Frontal cortex (tissue), 4 donors: ENCODE results near the gene NAT9. TPM values are rescaled to one million over a fixed set of nuclear protein-coding genes. Genes with fewer than 3 reads are reported as not detected.

Source experiments
- DNase-seq, 2 donors: peaks; one replicate each; pipeline ENCODE4 v3.0.0; 2012; ENCODE audit warnings: low spot score in 2 of 2
- FAIRE-seq: peaks from 2 replicates; lab custom pipeline; 2012; peaks lifted over from hg19 to GRCh38; lab: Jason Lieb, UNC
- total RNA-seq: library from RNA; depleted of rRNA; stranded (reverse); fragments of >200 nt; gene quantifications from one replicate; pipeline ENCODE4 v1.2.3, GENCODE V29; 2014
- donor health status: control.
- donor health status: control.
- donor health status: control.

NAT9 gene
- total RNA-seq, 1 donor from 2014 or later: 13.9 TPM

DNA sequence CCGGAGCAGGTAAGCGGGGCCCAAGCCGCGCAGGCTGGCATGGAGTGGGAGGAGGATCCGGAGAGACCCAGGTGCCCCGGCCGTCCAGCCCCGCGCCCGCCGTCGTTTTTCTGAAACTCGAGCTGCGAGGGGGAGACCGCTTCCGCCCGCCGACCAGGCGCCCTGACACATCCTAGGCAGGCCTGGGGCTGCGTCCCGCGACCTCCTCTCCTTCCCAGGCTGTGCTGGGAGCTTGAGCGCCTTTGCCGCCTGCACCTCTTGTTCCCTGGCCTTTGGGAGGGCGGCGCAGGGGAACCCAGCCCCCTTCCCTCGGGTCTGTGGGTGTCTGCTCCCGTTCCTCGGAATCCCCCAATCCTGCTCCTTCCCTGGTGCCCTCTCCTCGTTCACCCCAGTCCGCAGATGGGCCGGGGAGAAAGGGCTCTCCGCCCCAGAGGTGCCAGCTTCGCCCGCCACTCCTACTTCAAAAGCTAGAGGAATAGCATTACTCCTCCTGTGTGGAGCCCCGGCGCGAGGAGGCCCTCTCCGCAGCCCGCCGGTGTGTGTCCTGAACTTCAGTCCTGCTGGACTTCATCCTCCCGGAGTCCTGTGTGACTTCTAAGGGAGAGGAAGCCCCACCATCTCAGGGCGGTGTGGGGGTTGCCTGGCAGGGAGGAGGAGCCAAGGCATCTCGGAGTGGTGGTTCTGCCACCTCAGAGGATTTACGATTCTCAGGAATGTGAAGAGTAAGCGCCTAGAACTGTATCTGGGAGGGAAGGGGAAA is 26.7 kb downstream of the NAT9 start:
- DNase-seq (no peak), FAIRE-seq (no peak)

DNA sequence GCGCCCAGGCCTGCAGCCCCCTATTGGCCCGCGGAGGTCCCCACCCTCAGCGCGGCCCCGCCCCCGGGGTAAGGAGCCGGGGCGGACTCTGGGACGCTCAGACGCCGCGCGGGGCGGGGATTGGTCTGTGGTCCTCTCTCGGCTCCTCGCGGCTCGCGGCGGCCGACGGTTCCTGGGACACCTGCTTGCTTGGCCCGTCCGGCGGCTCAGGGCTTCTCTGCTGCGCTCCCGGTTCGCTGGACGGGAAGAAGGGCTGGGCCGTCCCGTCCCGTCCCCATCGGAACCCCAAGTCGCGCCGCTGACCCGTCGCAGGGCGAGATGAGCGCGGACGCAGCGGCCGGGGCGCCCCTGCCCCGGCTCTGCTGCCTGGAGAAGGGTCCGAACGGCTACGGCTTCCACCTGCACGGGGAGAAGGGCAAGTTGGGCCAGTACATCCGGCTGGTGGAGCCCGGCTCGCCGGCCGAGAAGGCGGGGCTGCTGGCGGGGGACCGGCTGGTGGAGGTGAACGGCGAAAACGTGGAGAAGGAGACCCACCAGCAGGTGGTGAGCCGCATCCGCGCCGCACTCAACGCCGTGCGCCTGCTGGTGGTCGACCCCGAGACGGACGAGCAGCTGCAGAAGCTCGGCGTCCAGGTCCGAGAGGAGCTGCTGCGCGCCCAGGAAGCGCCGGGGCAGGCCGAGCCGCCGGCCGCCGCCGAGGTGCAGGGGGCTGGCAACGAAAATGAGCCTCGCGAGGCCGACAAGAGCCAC is 27.4 kb downstream of the NAT9 start, which contains the start of gene NHERF1:
TSS of gene NHERF1 (plus strand) at position 100 of the 750 bp plus-strand sequence. CDS start at position 319, 219 bp downstream.
- DNase-seq (peak; percentile 97 to 98), FAIRE-seq (no peak)

DNA sequence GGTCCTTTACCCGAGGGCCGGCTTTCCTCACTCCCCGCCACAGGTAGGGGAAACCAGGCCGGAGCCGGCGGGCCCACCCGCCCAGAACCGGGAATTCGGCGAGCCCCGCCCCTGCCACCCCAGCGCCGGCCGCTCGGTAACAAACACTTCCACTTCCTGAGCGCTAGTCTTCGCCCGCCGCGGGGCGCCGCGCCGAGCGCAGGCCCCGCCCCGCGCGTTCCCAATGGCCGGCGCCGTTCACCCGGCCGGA is 27.9 kb downstream of the NAT9 start:
- FAIRE-seq (no peak), DNase-seq (no peak)

DNA sequence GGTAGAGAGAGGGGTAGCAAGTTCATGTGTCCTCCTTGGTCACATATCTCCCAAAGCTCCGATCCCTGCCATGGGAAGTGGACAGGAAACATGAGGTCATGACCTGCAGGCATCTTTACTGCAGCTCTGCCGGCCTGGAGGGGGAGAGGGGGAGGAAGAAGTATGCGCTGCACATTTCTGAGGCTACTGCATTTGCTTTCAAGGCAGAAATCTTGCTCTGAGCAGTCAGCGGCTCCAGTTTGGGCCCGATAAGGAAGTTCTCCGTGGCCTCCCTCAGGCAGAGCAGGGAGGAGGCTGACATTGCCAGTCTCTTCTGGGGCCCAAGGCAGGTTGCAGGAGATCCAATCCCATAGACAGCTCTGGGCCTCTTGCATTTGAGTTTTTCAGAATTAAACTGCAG is 29.2 kb downstream of the NAT9 start:
- no peak for FAIRE-seq
- peak in 1 of 2 donors; percentile 12 for DNase-seq

DNA sequence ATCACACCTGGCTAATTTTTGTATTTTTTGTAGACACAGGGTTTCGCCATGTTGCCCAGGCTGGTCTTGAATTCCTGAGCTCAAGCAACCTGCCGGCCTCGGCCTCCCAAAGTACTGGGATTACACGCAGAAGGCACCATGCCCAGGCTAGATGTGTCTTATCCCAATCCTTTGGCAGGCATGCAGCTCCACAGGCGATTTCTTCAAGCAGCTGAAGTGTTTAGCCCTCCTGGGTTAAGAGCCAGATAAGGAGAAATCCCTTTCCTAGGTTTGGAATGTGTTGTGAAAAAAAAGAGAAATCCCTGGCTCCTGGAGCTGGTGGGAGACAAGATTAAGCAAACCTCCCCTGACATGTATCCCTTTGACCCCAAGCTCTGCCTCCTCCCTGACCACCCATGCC is 29.8 kb downstream of the NAT9 start:
- DNase-seq: peak in 1 of 2 donors; percentile 17
- FAIRE-seq: no peak

DNA sequence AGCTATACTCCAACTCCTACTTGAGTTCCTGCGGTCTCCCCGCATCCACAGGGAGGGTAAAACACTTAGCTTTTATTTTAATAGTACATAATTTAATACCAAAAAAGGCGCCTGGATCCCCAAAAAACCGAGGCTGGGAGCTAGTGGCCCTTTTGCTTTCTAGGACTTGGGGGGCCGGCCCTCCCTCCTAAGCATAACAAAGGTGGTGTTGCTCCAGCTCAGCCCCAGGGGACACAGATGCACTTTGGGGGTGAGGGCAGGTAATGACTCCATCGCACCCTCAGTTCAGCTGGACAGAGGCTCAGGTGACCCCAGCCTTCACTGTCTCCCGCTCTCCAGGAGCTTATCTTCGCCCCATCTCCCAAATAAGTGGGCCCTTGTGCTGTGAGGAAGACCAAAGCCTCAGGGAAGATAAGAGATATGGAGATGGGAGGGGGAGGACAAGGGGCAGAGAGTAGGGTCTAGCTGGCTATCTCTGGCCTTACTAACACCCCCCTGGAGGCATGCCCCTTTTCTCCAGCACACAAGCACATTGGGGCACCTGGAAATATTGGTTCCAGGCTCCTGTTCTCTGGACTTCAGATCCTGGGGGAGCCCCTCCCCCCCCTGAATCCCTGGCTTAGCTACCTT is 30.5 kb downstream of the NAT9 start:
- DNase-seq: no peak
- FAIRE-seq: no peak

DNA sequence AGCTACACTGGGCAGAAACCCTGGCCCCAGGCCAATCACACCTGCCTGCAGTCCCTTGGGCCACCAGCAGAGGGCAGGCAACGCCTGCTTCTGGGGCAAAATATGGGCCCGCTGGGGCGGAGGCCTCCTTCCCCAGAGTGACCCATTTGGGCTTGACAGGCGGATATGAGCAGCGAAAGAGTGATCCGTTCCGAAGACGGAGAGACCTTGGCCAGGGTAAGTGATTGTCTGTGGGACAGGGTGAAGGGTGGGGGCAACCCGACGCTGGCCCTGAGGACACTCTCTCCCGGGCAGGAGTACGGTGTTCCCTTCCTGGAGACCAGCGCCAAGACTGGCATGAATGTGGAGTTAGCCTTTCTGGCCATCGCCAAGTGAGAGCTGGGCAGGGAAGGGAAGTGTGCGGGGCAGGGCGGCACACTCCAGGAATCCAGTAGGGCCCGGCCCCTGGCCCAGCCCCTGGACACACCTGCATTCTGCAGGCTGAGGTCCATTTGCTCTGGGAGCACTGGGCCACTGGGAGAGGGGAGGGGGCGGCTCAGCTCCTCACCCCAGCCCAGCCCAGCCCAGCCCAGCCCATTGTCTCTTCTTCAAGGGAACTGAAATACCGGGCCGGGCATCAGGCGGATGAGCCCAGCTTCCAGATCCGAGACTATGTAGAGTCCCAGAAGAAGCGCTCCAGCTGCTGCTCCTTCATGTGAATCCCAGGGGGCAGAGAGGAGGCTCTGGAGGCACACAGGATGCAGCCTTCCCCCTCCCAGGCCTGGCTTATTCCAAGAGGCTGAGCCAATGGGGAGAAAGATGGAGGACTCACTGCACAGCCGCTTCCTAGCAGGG is 31.2 kb downstream of the NAT9 start:
- FAIRE-seq (no peak), DNase-seq (peak; percentile 84 to 85)

DNA sequence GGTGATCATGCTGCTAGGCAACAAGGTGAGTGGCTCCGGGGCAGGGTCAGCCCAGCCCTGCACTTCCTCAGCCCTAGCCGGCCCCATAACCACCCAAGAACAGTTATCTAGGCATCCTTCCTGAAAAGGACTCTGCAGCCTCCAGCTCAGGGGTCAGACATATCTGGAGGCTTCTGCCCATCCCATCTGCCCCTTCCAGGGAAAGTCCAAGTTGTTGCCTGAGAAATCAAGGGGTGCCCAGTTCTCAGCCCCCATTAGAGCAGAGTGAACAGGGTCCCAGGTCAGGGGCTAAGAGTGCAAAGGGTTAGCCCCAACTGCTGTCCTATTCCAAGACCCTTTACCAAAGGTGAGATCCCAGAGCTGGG is 31.8 kb downstream of the NAT9 start:
- FAIRE-seq (no peak), DNase-seq (peak; percentile 10 to 23)

DNA sequence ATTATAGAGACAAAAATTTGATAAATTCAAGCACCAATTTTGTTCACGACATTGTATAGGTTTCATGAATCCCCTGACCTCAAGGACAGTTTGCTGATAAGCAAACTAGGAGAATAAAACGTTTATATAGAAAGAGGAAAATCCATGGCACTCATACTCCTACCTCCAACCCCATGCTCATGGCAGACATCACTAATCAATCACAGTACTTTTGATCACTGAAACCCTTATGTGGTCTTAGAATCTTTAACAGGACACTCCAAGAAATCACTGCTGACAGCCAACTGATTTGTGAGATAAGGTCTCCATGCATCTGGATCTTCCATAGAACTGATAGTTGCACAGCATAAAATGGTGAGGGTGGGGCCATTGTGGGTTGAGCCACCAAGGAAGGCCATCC is 32.4 kb downstream of the NAT9 start:
- FAIRE-seq (no peak), DNase-seq (peak in 1 of 2 donors; percentile 17)

DNA sequence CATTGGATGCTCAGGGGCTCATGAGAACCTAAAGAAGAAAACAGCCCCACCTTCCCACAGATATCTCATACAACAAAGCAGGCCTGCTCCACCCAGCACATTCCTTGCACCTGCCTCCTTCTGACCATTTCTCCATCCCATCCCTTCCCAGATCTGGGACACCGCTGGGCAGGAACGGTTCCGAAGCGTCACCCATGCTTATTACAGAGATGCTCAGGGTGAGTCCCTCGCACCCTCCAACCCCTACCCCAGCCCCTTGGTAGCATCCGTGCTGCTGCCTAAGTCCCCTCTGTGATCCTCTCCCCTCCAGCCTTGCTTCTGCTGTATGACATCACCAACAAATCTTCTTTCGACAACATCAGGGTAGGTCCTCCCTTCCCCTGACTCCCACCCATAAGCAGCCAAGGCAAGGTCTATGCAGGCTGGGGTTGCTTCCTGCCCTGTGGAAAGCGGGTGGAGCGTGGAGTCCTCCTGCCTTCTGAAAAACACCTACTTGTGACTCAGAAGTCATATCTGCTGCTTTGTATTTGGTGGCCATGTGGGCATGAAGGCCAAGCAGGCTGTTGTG is 33.1 kb downstream of the NAT9 start:
- no peak for FAIRE-seq
- DNase-seq: no peak

DNA sequence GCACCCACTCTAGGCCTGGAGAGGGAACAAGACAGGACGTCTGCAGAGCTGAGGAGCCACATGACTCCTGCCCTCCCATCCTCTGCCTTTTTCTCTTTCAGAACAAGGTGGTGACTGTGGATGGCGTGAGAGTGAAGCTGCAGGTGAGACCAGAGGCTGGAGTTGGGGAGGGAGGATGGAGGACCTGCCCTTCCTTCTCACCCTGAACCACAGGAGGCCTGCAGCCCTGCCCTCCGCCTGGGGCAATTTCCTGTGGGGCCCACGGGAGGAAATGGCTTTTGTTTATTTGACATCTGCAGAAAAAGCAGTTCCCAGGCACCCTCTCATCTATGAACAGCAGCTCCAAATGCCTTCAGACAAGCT is 34.0 kb downstream of the NAT9 start:
- DNase-seq: peak; percentile 8 to 17
- FAIRE-seq: no peak

DNA sequence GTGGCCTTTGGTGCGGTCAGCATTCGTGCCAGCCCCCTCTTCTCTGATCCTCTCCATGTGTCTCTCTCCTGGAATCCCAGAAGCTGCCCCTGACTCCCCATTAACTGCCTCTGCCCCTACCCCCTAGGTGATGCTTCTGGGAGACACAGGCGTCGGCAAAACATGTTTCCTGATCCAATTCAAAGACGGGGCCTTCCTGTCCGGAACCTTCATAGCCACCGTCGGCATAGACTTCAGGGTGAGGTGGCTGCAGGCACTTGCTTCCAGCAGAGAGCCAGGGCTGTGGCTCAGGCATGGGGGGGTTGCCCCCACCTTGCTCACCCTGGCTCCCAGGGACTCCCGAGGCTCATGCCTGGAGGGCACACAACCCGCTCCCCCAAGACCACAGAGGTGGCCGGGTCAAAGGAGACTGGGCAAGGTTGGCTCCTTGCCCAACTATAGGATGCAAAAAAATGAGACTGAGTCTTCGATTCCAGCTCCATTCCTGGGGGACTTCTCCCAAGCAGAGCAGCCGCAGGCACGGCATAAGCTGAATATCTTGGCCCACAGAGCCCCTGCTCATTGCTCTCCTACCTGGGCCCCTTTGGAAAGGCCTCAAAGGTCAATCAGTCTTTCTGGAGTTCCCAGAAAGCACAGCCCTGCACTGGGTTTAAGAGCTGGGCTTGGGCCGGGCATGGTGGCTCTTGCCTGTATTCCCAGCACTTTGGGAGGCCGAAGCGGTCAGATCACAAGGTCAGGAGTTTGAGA is 35.3 kb downstream of the NAT9 start:
- no peak for FAIRE-seq
- no peak for DNase-seq

DNA sequence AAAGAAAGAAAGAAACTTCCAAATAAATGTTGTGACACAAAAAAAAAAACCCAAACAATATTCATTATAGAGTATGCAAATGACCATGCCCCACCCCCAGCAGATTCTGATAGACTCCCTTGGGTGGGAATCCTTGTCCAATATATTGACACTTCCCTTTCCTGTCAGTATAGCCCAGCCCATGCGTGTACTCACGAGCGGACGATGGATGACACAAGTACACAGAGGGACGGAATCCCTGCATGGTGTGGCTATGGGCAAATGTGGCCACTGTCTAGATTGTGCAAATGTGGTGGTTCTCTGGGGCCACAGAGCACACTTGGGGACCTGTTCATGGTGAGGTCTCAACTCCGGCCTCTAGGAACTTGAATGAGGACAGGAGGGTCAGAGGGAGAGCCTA is 36.0 kb downstream of the NAT9 start:
- DNase-seq (no peak), FAIRE-seq (no peak)

DNA sequence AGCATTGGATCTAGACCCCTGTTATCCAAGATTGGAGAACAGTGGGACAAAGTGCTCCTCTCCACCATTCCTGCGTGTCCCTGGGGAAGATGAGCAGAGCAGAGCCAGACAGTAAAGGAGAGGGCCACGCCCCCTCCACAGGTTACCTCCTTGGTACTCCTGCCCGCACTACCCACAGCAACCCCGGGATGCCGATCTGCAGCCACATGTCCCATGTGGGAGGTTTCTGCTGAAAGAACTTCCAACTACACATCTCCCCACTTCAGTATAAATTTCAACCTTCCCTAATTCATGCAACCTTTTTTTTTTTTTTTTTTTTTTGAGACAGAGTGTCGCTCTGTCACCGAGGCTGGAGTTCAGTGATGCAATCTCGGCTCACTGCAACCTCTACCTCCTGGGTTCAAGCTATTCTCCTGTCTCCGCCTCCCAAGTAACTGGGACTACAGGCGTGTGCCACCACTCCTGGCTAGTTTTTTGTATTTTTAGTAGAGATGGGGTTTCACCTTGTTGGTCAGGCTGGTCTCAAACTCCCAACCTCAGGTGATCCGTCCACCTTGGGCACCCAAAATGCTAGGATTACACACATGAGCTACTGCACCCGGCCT is 36.8 kb downstream of the NAT9 start:
- DNase-seq (no peak), FAIRE-seq (no peak)

DNA sequence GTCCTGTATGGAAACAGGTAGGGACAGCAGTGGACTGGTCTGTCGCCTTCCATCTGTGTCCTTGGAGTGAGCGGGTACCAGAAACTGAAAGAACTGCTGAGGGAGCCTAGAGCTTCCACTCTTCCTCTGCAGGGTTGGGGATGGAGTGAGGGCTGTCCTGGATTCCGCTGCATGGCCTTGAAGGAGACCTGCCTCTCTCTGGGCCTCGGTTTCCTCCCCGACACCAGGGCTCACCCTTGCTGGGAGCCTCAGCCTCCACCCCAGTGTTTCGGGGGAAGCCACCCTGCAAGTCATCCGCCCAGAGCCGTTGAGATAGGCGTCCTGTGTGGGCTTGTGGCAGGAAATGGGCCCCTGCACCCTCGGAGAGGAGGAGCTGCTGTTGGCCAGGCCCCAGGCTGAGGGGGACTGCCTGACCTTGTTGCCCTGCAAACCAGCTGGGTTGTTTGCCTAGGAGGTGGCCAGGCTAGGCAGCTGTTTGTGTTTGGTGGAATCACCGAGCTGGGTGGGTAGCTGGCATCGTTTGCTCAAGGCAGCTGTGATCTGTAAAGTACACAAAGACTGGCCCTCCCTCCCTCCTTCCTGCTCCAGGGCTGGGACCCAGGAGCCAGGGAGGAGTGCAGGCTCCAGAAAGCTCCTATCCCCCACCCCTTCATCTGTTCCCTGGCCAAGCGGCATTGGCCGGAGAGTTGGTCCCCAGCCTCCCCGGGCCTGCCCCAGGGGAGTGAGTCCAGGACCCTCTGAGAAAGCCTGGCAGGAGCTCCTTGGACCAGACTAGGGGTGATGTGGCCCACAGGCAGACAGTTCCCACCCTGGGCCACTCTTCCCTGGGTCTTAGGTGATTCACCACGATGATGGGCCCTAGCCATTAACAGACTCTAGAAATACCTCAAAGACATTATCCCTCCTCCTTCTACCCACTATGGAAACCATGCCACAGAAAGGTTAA is 37.8 kb downstream of the NAT9 start:
- FAIRE-seq (no peak), DNase-seq (peak; percentile 13 to 33)

DNA sequence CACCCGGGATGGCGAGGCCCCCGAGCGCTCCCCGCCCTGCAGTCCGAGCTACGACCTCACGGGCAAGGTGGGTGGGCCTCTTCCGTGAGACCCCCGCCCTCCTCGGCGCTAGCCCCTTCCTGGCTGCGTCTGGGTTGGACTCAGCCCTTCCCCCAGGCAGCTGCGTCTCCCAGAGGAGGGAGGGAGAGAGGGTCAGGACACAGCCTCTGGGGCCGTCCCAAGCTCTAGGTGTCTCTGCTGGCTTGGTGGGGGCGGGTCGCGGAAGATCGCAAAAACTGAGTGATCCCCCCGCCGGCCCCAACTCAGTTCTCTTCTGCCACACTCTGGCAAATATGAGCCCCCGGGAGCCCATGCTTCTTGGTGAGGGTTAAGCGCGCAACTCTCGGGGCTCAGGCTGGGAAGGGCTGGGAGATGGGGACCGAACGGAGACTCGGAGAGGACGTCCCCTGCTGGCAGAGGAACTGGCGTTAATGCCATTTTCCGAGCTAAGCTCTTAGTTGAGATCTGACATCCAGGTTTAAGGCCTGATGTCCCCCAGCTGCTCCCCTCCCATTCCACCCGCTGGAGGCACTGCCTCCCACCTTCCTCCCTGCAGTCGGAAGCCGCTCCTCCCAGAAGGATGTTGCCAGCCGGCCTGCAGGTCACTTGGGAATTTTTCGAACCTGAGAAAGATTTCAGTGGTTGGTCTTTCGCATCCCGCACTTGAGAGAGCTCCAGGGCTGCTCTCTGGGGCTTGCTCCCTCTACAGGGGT is 38.7 kb downstream of the NAT9 start:
- FAIRE-seq (no peak), DNase-seq (peak; percentile 30 to 33)
